Fibroblast of mammary gland (primary cell): ENCODE measurements around the gene KLHL6.

Experiments used
- DNase-seq: peaks from one replicate; pipeline ENCODE4 v3.0.0-alpha.2; 2010; ENCODE audit warnings: low read depth
- H3K4me3 ChIP-seq: 2 replicates; pipeline ENCODE4 v1.5.1; 2011; ENCODE audit warnings: low read depth, mild to moderate bottlenecking, low read length, moderate library complexity; ENCODE audit not compliant: control insufficient read depth
- CTCF ChIP-seq: conservative IDR thresholded peaks from 2 replicates; pipeline ENCODE4 v1.5.1; 2011; ENCODE audit warnings: low read depth, low read length, inconsistent platforms; ENCODE audit not compliant: control insufficient read depth, insufficient read depth

The KLHL6 gene

GRCh38 chr3:183541235-183541655 is 14.3 kb downstream of the KLHL6 start:
- H3K4me3 ChIP-seq = no peak overlapping the region

GRCh38 chr3:183540501-183541234 is 14.8 kb downstream of the KLHL6 start:
- H3K4me3 ChIP-seq = no peak overlapping the region
- no peak for DNase-seq
- no peak for TF ChIP-seq CTCF

More at GRCh38 chr3:183541235-183541655, 14.3 kb downstream of the KLHL6 start:
- no peak for DNase-seq
- no peak for TF ChIP-seq CTCF

GRCh38 chr3:183539811-183540210 is 15.7 kb downstream of the KLHL6 start:
- H3K4me3 ChIP-seq = no peak overlapping the region
- DNase-seq = no peak
- no peak for TF ChIP-seq CTCF

DNA sequence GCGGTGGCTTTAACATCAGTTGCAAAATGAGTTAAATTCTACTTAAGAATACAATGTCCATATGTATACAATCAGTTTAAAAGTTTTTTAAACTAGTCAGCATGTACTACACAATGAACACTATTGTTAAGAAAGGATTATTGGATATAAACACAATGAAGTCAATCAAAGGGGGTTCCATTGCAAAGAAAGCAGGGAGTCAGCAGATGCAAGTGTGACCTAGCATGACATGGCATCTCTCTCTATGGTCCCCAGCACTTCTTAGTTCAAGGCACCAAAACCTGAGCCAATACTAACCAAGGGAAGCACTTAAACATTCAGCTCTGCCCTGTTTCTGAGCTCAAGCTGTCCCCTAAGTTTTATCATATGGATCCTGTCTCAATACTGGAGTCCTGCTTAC is 17.0 kb downstream of the KLHL6 start:
- TF ChIP-seq CTCF = no peak
- H3K4me3 ChIP-seq = no peak overlapping the region
- DNase-seq = no peak

DNA sequence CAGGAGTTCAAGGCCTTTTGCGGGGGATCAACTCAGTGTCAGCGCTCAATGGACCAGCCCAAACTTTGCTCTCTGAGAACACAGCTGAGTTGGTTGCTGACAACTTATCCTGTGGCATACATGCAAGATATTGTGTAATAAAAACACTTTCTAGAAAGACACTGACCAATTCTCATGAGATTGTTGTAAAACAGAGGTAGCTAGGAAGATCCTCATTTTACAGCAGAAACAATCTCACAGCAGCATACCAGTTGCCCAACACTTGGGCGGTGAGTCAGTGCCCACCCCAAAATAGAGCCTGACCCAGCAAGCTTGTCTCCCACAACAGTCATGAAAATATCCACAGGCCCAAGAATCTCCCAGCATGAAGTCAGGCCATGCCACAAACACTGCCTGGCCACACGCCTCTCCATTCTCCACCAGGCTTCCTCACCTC is 18.2 kb downstream of the KLHL6 start:
- DNase-seq = peak; percentile 56
- TF ChIP-seq CTCF = no peak
- no peak overlapping the region for H3K4me3 ChIP-seq

- H3K4me3 ChIP-seq = no peak overlapping the region
- no peak for DNase-seq
- TF ChIP-seq CTCF = no peak
Measured at GRCh38 chr3:183536238-183536880, 19.1 kb downstream of the KLHL6 start.
